ENCODE results near the gene CNTN4. TPM values are rescaled to one million over a fixed set of nuclear protein-coding genes. Genes with fewer than 3 reads are reported as not detected.

Gene CNTN4
- total RNA-seq, 4 donors from 2014 or later: 6.6 to 10.7 (median 9.7) TPM

- no peak for DNase-seq (ENCODE audit: extremely low spot score)
- Histone ChIP-seq H3K4me1 (no peaks in the 10 kb centered on the region), H3K36me3 (no peaks in the 10 kb centered on the region), H3K27ac (replicated peaks in 1 of 4) (no peak overlapping the region), H3K9me3 (no peaks in the 10 kb centered on the region), H3K4me3 (no peak overlapping the region), H3K27me3 (no peaks in the 10 kb centered on the region)
- TF ChIP-seq POLR2AphosphoS5 (IDR thresholded peaks at IDR 0.05): no peak
- TF ChIP-seq CTCF (IDR thresholded peaks at IDR 0.05): no peak
- no peak for TF ChIP-seq EP300 (IDR thresholded peaks at IDR 0.05)
- TF ChIP-seq POLR2A (IDR thresholded peaks at IDR 0.05; ENCODE audit: low read depth): no peak
- 68% methylated on average over 2 of the region's 2 CpGs for WGBS
- intact Hi-C loops (cut with DNase I): no loop called here
Measured at GRCh38 chr3:2677501-2677900, 578.8 kb downstream of the CNTN4 start.

- no peaks in the 10 kb centered on the region for H3K9me3 ChIP-seq
- WGBS: 87% methylated on average over 5 of the region's 5 CpGs
- H3K36me3 ChIP-seq: no peaks in the 10 kb centered on the region
- no peak overlapping the region for H3K27ac ChIP-seq (replicated peaks in 1 of 4)
- H3K4me3 ChIP-seq: no peak overlapping the region
- no peak for DNase-seq (ENCODE audit: extremely low spot score)
- intact Hi-C loops (cut with DNase I): no loop called here
- no peak for TF ChIP-seq POLR2AphosphoS5 (IDR thresholded peaks at IDR 0.05)
- no peak for TF ChIP-seq EP300 (IDR thresholded peaks at IDR 0.05)
- TF ChIP-seq CTCF (IDR thresholded peaks at IDR 0.05): no peak
- no peaks in the 10 kb centered on the region for H3K4me1 ChIP-seq
- H3K27me3 ChIP-seq: no peaks in the 10 kb centered on the region
Measured at GRCh38 chr3:2680236-2680635, 581.6 kb downstream of the CNTN4 start.

GRCh38 chr3:2684046-2684445 lies 585.4 kb downstream of the CNTN4 start:
- Histone ChIP-seq H3K4me1 (no peaks in the 10 kb centered on the region), H3K27me3 (no peaks in the 10 kb centered on the region), H3K4me3 (no peak overlapping the region), H3K36me3 (no peaks in the 10 kb centered on the region), H3K27ac (replicated peaks in 1 of 4) (no peak overlapping the region), H3K9me3 (no peaks in the 10 kb centered on the region)
- DNase-seq (ENCODE audit: extremely low spot score): no peak
- no peak for TF ChIP-seq POLR2AphosphoS5 (IDR thresholded peaks at IDR 0.05)
- TF ChIP-seq EP300 (IDR thresholded peaks at IDR 0.05): no peak
- TF ChIP-seq POLR2A (IDR thresholded peaks at IDR 0.05; ENCODE audit: low read depth): no peak
- TF ChIP-seq CTCF (IDR thresholded peaks at IDR 0.05): no peak
- intact Hi-C loops (cut with DNase I): no loop called here

- no peaks in the 10 kb centered on the region for H3K4me1 ChIP-seq
- H3K27me3 ChIP-seq: no peaks in the 10 kb centered on the region
- H3K9me3 ChIP-seq: no peaks in the 10 kb centered on the region
- 79% methylated on average over 4 of the region's 4 CpGs for WGBS
- TF ChIP-seq POLR2AphosphoS5 (IDR thresholded peaks at IDR 0.05): no peak
- TF ChIP-seq POLR2A (IDR thresholded peaks at IDR 0.05; ENCODE audit: low read depth): no peak
- no peak for TF ChIP-seq EP300 (IDR thresholded peaks at IDR 0.05)
- TF ChIP-seq CTCF (IDR thresholded peaks at IDR 0.05): no peak
- H3K36me3 ChIP-seq: no peaks in the 10 kb centered on the region
- DNase-seq (ENCODE audit: extremely low spot score): no peak
- no peak overlapping the region for H3K4me3 ChIP-seq
- no peak overlapping the region for H3K27ac ChIP-seq (replicated peaks in 1 of 4)
- intact Hi-C loops (cut with DNase I): no loop called here
Measured at GRCh38 chr3:2686816-2687502, 588.3 kb downstream of the CNTN4 start.

- 79% methylated on average over 2 of the region's 2 CpGs for WGBS
- TF ChIP-seq EP300 (IDR thresholded peaks at IDR 0.05): no peak
- TF ChIP-seq POLR2A (IDR thresholded peaks at IDR 0.05; ENCODE audit: low read depth): no peak
- no peak for TF ChIP-seq CTCF (IDR thresholded peaks at IDR 0.05)
- no peak for TF ChIP-seq POLR2AphosphoS5 (IDR thresholded peaks at IDR 0.05)
Measured at GRCh38 chr3:2697589-2697988, 598.9 kb downstream of the CNTN4 start.

More at GRCh38 chr3:2697589-2697988, 598.9 kb downstream of the CNTN4 start:
- Histone ChIP-seq H3K27ac (replicated peaks in 1 of 4) (no peak overlapping the region), H3K9me3 (no peaks in the 10 kb centered on the region), H3K36me3 (no peaks in the 10 kb centered on the region), H3K4me1 (no peaks in the 10 kb centered on the region), H3K27me3 (peaks cover 0 to 4% (median 0%) of the 10 kb centered on the region in 4 donors), H3K4me3 (no peak overlapping the region)
- DNase-seq (ENCODE audit: extremely low spot score): no peak
- intact Hi-C loops (cut with DNase I): no loop called here
